ENCODE data around the gene KLF13.

The KLF13 gene

DNA sequence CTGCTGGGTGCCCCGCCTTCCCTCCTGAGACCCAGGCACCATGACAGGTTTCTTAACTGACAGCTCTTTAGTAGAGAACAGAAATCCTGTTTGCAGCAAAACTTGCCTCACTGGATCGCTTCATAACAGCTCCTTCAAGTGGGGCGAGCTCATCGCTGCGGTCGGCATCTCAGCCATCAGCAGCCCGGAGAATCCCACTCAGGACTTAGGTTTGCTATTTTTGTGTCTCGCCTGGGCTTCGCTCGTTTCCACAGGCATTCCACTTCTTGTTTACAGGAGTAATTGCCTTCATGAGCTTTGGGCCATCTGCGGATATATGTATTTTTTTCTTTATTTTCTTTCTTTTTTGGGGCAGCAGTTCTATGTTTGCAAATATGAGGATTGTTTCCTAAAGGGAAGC, 15.7 kb downstream of the KLF13 start:
- Histone ChIP-seq H3K27me3 (ENCODE audit: insufficient read depth, poor library complexity, severe bottlenecking) (no peaks in the 10 kb centered on the region), H3K27ac (replicated peaks) (no peak overlapping the region), H3K4me3 (replicated peaks; ENCODE audit: insufficient read depth, low read length) (no peak overlapping the region)
- no peak for DNase-seq (ENCODE audit: low read depth in 1 of 2, low spot score in 1 of 2)
- no peak for TF ChIP-seq GABPA (IDR thresholded peaks at IDR 0.05; ENCODE audit: low read depth)
- no peak for TF ChIP-seq REST (IDR thresholded peaks at IDR 0.05; ENCODE audit: insufficient replicate concordance, low read depth)
- TF ChIP-seq, protein P1, sequence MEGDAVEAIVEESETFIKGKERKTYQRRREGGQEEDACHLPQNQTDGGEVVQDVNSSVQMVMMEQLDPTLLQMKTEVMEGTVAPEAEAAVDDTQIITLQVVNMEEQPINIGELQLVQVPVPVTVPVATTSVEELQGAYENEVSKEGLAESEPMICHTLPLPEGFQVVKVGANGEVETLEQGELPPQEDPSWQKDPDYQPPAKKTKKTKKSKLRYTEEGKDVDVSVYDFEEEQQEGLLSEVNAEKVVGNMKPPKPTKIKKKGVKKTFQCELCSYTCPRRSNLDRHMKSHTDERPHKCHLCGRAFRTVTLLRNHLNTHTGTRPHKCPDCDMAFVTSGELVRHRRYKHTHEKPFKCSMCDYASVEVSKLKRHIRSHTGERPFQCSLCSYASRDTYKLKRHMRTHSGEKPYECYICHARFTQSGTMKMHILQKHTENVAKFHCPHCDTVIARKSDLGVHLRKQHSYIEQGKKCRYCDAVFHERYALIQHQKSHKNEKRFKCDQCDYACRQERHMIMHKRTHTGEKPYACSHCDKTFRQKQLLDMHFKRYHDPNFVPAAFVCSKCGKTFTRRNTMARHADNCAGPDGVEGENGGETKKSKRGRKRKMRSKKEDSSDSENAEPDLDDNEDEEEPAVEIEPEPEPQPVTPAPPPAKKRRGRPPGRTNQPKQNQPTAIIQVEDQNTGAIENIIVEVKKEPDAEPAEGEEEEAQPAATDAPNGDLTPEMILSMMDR (IDR thresholded peaks at IDR 0.05; ENCODE audit: insufficient read depth, low read length) = no peak
- no peak for TF ChIP-seq SPI1 (IDR thresholded peaks at IDR 0.05; ENCODE audit: borderline replicate concordance, low read depth)
- no peak for TF ChIP-seq POLR2AphosphoS5 (IDR thresholded peaks at IDR 0.05; ENCODE audit: low read depth)

GRCh38 chr15:31342781-31343626, 16.4 kb downstream of the KLF13 start:
- Histone ChIP-seq H3K27me3 (ENCODE audit: insufficient read depth, poor library complexity, severe bottlenecking) (no peaks in the 10 kb centered on the region), H3K27ac (replicated peaks) (no peak overlapping the region), H3K4me3 (replicated peaks; ENCODE audit: insufficient read depth, low read length) (no peak overlapping the region)
- TF ChIP-seq POLR2AphosphoS5 (IDR thresholded peaks at IDR 0.05; ENCODE audit: low read depth) (no peak), REST (IDR thresholded peaks at IDR 0.05; ENCODE audit: insufficient replicate concordance, low read depth) (no peak), SPI1 (IDR thresholded peaks at IDR 0.05; ENCODE audit: borderline replicate concordance, low read depth) (no peak), GABPA (IDR thresholded peaks at IDR 0.05; ENCODE audit: low read depth) (no peak)
- TF ChIP-seq, protein P1 (IDR thresholded peaks at IDR 0.05; ENCODE audit: insufficient read depth, low read length) = no peak
- DNase-seq (ENCODE audit: low read depth in 1 of 2, low spot score in 1 of 2) = no peak

DNA sequence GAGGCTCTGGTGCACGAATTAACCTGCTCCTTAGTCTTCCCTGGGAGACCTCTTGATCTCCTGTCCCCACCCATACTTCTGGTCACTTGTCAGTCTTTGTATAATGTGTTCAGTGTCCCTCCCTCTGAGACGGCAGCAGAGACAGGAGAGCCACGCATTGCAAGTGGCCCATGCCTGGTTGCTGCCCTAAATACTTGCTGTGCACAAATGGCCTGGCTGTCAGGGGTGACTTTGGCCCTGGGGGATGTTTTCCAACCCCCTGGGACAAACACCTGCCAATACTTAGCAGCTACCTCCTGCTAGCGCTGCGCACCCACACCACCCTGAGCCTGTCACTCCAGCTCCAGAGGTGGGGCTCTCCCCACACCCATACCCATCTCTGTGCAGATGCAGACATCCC, 17.2 kb downstream of the KLF13 start:
- DNase-seq (ENCODE audit: low read depth in 1 of 2, low spot score in 1 of 2) = no peak
- Histone ChIP-seq H3K27ac (replicated peaks) (no peak overlapping the region), H3K27me3 (ENCODE audit: insufficient read depth, poor library complexity, severe bottlenecking) (no peaks in the 10 kb centered on the region), H3K4me3 (replicated peaks; ENCODE audit: insufficient read depth, low read length) (no peak overlapping the region)
- TF ChIP-seq GABPA (IDR thresholded peaks at IDR 0.05; ENCODE audit: low read depth) = no peak
- TF ChIP-seq SPI1 (IDR thresholded peaks at IDR 0.05; ENCODE audit: borderline replicate concordance, low read depth) = no peak
- TF ChIP-seq, protein P1 (IDR thresholded peaks at IDR 0.05; ENCODE audit: insufficient read depth, low read length) = no peak
- TF ChIP-seq POLR2AphosphoS5 (IDR thresholded peaks at IDR 0.05; ENCODE audit: low read depth) = no peak
- no peak for TF ChIP-seq REST (IDR thresholded peaks at IDR 0.05; ENCODE audit: insufficient replicate concordance, low read depth)

Data from HL-60 (cell line).